Esophagus squamous epithelium (tissue), 4 donors: ENCODE measurements around the gene SYCE3.

Experiments
- CTCF ChIP-seq, 6 experiments: fragments of 450-650 bp in 4 of 6; fragments of 200-600 bp in 2 of 6; sonication (generic) in 2 of 6; IDR thresholded peaks; one replicate each; pipeline ENCODE4 v1.5.1; 2016 to 2019; ENCODE audit warnings: antibody characterized with exemption in 6 of 6, mild to moderate bottlenecking in 4 of 6, moderate library complexity in 4 of 6
- POLR2A ChIP-seq, 4 donors: fragments of 450-650 bp; IDR thresholded peaks; one replicate each; pipeline ENCODE4 v1.6.1; 2017; ENCODE audit warnings: antibody characterized with exemption in 4 of 4, mild to moderate bottlenecking in 4 of 4, moderate library complexity in 3 of 4

DNA sequence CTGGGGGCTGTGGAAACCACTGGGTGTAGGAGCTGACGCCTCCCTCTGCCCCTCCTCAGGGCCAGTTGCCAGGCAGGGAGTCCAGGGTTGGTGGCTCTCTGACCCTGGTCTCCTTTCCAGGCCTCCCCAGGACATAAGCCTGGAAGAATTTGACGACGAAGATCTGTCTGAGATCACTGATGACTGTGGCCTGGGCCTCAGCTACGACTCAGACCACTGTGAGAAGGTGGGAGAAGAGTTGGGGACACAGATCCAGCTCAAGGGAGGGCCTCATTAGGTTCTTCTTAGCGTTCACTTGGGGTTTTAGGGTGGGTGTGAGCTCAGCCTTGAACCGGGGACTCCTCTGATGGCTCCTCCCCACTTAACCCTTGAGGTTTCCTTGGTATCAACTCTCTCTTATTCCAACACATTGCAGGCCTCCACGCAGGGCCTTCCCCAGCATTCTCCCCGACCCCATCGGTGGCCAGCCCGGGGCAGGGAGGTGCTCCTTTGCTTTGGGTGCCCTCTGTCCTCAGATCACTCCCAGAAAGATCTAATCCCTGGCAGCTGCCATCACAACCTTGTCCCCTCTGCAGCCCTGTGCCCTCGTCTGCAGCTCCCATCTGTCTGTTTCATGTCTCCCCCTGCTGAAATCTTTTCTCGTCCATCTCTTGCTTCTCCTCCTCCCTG is 39.1 kb upstream of the SYCE3 start:
- no peak for TF ChIP-seq CTCF (IDR thresholded peaks at IDR 0.05)
- no peak for TF ChIP-seq POLR2A (IDR thresholded peaks at IDR 0.05)
